ENCODE data around the gene HSPA13. TPM values are rescaled to one million over a fixed set of nuclear protein-coding genes. Genes with fewer than 3 reads are reported as not detected.
A peak's percentile ranks its signal among the peaks of the same experiment; 100 is the strongest.

HSPA13 gene
- total RNA-seq: 10 to 100 TPM; 35.0 to 39.7 TPM
- polyA plus RNA-seq (2013, experiment 1 of 2): 59.3 TPM
- polyA plus RNA-seq (2013, experiment 2 of 2): 59.7 TPM
- long read RNA-seq, experiment 1, transcript HSPA13-201 (5 exons, 3,986 nt): major isoform, 6 of 24 reads
- long read RNA-seq, experiment 1, partial matches to known transcripts: 5 of 24 reads
- long read RNA-seq, experiment 1, other reads (novel, unspliced or antisense): 13 of 24 reads
- long read RNA-seq, experiment 2, transcript HSPA13-201 (5 exons, 3,986 nt): major isoform, 61 of 71 reads
- long read RNA-seq, experiment 2, partial matches to known transcripts: 9 of 71 reads
- long read RNA-seq, experiment 2, other reads (novel, unspliced or antisense): 1 of 71 reads
- long read RNA-seq, experiment 3, transcript HSPA13-201 (5 exons, 3,986 nt): major isoform, 178 of 185 reads
- long read RNA-seq, experiment 3, partial matches to known transcripts: 3 of 185 reads
- long read RNA-seq, experiment 3, other reads (novel, unspliced or antisense): 4 of 185 reads
- long read RNA-seq, experiment 4, transcript HSPA13-201 (5 exons, 3,986 nt): major isoform, 10 of 12 reads
- long read RNA-seq, experiment 4, partial matches to known transcripts: 0 of 12 reads
- long read RNA-seq, experiment 4, other reads (novel, unspliced or antisense): 2 of 12 reads

DNA sequence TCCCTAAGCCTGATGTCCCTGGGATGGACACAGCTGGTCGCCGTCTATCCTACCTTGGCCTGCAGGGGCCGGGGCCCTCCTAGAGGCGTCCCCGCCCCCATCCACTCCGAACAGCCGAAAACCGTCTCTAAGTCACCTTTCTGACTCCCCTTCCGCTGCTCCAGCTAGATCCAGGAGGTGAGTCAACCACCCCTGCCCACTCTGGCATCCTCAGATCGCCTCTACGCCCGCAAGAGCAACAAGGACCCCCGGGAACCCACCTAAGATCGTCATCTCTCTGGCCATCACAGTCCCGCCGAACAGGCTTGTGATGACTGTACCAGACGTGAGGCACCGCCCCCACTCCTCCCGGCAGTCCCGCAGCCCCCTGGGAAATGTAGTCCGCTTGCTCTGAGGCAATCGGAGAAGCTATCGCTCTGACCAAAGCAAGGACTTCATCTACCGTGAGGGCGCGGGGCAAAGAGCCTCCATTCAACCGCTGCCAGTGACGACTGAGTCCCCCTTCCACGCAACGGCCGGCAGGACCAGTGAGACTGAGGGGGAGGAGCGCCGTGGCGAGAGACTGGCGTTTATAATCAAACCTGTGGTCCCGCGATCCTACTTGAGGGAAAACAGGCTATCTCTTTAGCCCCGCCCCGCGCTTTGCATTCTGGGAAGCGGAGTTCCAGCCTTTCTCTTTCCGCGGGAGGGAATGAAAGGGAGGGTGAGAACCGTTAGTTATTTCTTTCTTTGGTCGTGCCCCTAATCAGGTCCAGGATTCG lies at the start of gene HSPA13:
TSS of gene HSPA13 (minus strand) at position 312 of the 761 bp plus-strand sequence. CDS start at position 285, 27 bp downstream.
- Histone ChIP-seq H3K9me3 (ENCODE audit: control insufficient read depth, low read length) (no peaks in the 10 kb centered on the region), H3K4me1 (ENCODE audit: control insufficient read depth, insufficient read depth, low read length) (peaks cover 2% of the 10 kb centered on the region), H3K4me3 (ENCODE audit: low read length) (peak within 1 kb of the TSS; percentile 88), H3K27me3 (ENCODE audit: control insufficient read depth, insufficient read depth, low read length, poor library complexity, severe bottlenecking) (no peaks in the 10 kb centered on the region), H3K36me3 (ENCODE audit: control insufficient read depth, insufficient read depth, low read length) (peaks cover 24% of the 10 kb centered on the region), H3K27ac (ENCODE audit: low read depth, low read length) (peak within 1 kb of the TSS; percentile 93), H3K9ac (ENCODE audit: extremely low read depth, low read length, poor library complexity, severe bottlenecking) (peak within 1 kb of the TSS; percentile 76)
- Mint-ChIP-seq H3K4me3 (peak within 1 kb of the TSS; percentile 99), H3K27me3 (ENCODE audit: insufficient read depth) (no peaks in the 10 kb centered on the region), H3K27ac (peak within 1 kb of the TSS; percentile 100), H3K9me3 (no peaks in the 10 kb centered on the region), H3K4me1 (peaks cover 27% of the 10 kb centered on the region), H3K36me3 (ENCODE audit: low read depth) (peaks cover 19% of the 10 kb centered on the region)
- TF ChIP-seq, protein P1, sequence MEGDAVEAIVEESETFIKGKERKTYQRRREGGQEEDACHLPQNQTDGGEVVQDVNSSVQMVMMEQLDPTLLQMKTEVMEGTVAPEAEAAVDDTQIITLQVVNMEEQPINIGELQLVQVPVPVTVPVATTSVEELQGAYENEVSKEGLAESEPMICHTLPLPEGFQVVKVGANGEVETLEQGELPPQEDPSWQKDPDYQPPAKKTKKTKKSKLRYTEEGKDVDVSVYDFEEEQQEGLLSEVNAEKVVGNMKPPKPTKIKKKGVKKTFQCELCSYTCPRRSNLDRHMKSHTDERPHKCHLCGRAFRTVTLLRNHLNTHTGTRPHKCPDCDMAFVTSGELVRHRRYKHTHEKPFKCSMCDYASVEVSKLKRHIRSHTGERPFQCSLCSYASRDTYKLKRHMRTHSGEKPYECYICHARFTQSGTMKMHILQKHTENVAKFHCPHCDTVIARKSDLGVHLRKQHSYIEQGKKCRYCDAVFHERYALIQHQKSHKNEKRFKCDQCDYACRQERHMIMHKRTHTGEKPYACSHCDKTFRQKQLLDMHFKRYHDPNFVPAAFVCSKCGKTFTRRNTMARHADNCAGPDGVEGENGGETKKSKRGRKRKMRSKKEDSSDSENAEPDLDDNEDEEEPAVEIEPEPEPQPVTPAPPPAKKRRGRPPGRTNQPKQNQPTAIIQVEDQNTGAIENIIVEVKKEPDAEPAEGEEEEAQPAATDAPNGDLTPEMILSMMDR (conservative IDR thresholded peaks at IDR 0.05): peak; percentile 52
- 0% methylated on average over 7 to 46 of the region's 46 CpGs for WGBS, 2 experiments (ENCODE audit: insufficient coverage in 1 of 2, insufficient read length in 1 of 2)
- peak; percentile 100 for DNase-seq

DNA sequence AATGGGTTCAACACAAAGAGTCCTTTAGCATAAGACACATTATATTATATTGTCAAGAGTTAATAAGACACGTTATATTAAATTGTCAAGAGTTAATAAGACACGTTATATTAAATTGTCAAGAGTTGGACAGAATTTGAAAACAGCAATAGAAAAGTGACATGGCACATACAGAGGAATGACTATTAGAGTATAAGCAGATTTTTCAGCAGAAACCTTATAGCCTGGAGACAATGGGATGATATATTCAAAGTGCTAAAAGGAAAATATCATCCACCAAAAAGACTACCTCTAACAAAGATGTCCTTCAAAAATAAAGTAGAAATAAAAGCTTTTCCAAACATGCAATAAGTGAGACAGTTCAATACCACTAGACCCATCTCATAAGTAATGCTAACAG lies 36.0 kb upstream of the HSPA13 start:
- H3K4me1 Mint-ChIP-seq: no peaks in the 10 kb centered on the region
- H3K36me3 Mint-ChIP-seq (ENCODE audit: low read depth): no peaks in the 10 kb centered on the region
- no peaks in the 10 kb centered on the region for H3K36me3 ChIP-seq (ENCODE audit: control insufficient read depth, insufficient read depth, low read length)

More for the DNA sequence above, 36.0 kb upstream of the HSPA13 start:
- H3K27ac Mint-ChIP-seq: no peak overlapping the region
- Histone ChIP-seq H3K4me3 (ENCODE audit: low read length) (no peak overlapping the region), H3K27ac (ENCODE audit: low read depth, low read length) (no peak overlapping the region), H3K27me3 (ENCODE audit: control insufficient read depth, insufficient read depth, low read length, poor library complexity, severe bottlenecking) (no peaks in the 10 kb centered on the region), H3K9me3 (ENCODE audit: control insufficient read depth, low read length) (peaks cover 15% of the 10 kb centered on the region), H3K9ac (ENCODE audit: extremely low read depth, low read length, poor library complexity, severe bottlenecking) (no peak overlapping the region), H3K4me1 (ENCODE audit: control insufficient read depth, insufficient read depth, low read length) (no peaks in the 10 kb centered on the region)
- no peak for DNase-seq
- H3K27me3 Mint-ChIP-seq (ENCODE audit: insufficient read depth): no peaks in the 10 kb centered on the region
- no peak overlapping the region for H3K4me3 Mint-ChIP-seq
- H3K9me3 Mint-ChIP-seq: peaks cover 24% of the 10 kb centered on the region
- 83 to 100% methylated on average over 2 of the region's 2 CpGs for WGBS, 2 experiments (ENCODE audit: insufficient coverage in 1 of 2, insufficient read length in 1 of 2)
- TF ChIP-seq, protein P1 (conservative IDR thresholded peaks at IDR 0.05): no peak

Data from endodermal cell (in vitro differentiated cells).